Right renal pelvis (tissue), 4 donors: ENCODE results near the gene SSH3. TPM values are rescaled to one million over a fixed set of nuclear protein-coding genes. Genes with fewer than 3 reads are reported as not detected.

Experiments used
- DNase-seq, 4 donors: peaks; one replicate each; pipeline ENCODE4 v3.0.0-alpha.2; 2013; ENCODE audit warnings: low read depth in 4 of 4, low spot score in 3 of 4, missing footprints in 1 of 4
- polyA plus RNA-seq, 4 donors: library from polyadenylated mRNA; unstranded; fragments of 120-200 nt; gene quantifications; one replicate each; pipeline ENCODE4 v1.2.1, GENCODE V29; 2013; ENCODE audit not compliant: insufficient read length in 4 of 4

SSH3 gene
- polyA plus RNA-seq, 4 donors, result 24.3 to 32.3 (median 24.6) TPM

DNA sequence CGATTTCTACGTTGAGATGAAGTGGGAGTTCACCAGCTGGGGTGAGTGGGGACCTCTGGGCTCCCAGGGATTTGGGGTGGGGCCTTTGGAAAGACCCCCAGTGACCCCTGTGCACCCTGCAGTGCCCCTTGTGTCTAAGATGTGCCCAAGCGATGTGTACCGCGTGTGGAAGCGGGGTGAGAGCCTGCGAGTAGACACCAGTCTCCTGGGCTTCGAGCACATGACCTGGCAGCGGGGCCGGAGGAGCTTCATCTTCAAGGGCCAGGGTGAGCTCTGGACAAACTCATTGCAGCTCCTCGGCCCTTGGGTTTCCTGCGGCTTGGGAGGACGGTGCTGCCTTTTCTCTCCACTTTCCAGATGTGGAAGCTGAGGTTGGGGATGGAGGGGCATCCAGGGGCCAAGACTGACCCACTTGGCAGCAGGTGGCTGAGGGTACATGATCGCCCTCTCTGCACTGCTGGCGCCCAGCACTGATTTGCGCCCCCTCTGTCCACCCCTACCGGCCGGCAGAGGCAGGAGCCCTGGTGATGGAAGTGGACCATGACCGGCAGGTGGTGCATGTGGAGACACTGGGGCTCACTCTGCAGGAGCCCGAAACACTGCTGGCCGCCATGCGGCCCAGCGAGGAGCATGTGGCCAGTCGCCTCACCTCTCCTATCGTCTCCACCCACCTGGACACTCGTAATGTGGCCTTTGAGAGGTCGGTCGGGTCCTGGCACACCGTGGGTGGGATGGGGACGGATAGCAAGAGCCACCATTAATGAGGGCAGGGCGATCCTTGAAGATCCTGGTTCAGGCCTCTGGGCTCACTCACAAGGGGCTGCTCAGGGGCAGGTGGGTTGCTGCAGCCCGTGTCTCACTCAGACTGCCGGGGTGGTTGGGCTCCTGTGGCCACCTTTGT lies 11.6 kb upstream of the SSH3 start:
- DNase-seq, result no peak

DNA sequence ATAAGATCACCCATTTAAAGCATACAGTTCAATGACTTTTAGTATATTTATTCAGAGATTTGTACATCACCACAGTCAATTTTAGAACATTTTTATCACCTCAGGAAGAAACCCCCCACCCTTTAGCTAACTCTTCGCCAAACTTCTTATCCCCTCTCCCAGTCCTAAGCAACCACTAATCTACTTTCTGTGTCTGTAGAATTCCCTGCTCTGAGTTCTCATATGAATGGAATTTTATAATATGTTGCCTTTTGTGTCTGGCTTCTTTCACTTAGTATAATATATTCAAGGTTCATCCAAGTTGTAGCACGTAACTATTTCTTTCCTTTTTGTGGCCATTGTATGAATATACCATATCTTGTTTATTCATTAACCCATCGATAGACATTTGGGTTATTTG lies 10.7 kb upstream of the SSH3 start:
- DNase-seq, result no peak

GRCh38 chr11:67293090-67293489 lies 10.2 kb upstream of the SSH3 start:
- no peak for DNase-seq

DNA sequence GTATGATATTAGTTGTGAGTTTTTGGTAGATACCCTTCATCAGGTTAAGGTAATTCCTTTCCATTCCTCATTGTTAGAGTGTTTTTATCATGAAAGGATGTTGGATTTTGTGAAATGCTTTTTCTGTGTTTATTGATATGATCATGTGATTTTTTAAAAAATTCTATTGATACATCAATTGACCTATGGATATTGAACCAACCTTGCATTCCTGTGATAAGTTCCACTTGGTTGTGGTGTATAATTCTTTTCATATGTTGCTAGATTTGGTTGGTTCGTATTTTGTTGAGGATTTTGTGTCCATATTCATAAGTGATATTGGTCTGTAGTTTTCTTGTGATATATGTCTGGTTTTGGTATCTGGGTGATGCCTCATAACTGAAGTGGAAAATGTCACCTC lies 7.5 kb upstream of the SSH3 start:
- DNase-seq, result no peak

DNA sequence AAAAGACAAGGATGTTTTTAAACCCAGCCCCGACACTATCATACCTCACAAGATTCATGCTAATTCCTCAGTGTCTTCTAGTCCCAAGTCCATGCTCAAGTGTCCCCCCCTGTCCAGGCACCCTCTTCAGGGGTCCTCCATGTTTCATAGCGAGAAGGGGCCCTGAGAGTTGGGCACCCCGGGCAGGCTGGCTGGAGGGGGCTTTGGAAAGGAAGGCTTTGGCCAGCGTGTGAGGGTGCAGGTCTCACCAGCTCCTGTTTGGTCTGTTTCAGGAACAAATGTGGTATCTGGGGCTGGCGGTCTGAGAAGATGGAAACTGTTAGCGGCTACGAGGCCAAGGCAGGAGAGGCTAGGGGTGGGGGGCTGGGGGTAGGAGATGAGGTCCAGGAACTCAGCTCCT lies 4.5 kb upstream of the SSH3 start:
- DNase-seq, result no peak

- no peak for DNase-seq
Observed at GRCh38 chr11:67299471-67300191, 3.7 kb upstream of the SSH3 start.

DNA sequence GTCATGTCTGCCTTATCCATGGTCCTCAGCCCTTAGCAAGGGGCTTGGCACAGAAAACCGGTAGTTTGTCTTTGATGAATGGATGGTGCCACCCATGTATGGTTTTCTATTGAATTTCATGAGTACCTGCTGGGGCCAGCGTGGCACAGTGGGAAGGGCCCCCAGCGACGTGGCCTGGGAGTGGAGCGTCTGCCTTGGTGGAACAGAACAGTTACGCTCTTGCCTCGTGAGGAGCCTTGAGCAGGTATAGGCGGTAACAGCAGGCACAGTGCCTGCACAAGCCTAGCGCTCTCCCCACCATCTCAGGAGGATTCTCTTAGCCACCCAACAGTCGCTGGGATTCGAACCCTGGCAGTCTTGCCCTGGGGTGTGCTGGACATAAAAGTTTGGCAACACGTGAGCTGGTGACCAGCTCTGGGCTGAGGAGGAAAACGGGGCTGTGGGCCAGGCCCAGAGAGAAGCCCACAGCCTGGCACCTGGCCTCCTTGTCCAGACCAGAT lies 3.0 kb upstream of the SSH3 start:
- DNase-seq, result no peak

- DNase-seq, result no peak
Observed at GRCh38 chr11:67300756-67301312, 2.5 kb upstream of the SSH3 start.

DNA sequence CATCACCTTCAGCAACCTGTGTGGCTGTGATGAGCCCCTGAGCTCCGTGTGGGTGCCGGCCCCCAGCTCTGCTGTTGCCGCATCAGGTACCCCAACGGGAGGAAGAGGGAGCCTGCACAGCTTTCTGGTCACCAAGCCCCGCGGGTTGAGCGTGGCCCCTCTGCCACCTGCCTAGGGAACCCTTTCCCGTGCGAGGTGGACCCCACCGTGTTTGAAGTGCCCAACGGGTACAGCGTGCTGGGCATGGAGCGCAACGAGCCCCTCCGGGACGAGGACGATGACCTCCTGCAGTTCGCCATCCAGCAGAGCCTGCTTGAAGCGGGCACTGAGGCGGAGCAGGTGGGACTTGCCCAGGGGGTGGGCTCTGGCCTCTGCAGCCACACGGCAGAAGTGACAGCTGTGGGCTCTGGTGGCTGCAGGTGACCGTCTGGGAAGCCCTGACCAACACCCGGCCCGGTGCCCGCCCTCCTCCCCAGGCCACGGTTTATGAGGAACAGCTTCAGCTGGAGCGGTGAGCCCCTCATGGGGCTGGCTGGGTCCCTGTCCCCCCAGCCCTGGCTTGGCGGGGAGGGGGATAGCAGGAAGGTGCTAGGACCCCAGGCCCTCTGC lies 1.9 kb upstream of the SSH3 start:
- no peak for DNase-seq

DNA sequence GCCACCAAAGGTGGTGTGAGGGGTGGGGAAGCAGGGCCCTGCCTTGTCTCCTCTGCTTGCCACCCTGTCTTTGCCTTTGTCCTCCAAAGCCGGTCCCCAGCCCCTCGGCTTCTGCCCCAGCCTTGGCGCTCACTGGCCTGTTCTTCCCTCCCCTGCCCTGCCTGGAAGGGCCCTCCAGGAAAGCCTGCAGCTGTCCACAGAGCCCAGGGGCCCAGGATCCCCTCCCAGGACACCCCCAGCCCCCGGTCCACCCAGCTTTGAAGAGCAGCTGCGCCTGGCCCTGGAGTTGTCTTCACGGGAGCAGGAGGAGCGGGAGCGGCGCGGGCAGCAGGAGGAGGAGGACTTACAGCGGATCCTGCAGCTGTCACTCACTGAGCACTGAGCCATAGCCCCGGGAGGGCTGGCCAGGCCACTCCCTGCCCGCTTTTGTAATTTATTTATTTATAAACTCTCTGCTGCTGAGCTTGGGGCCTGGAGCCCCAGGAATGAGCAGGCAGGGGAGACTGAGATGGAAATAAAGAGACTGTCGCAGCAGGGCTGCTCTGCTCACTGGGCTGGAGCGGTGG lies 1.3 kb upstream of the SSH3 start:
- no peak for DNase-seq

DNA sequence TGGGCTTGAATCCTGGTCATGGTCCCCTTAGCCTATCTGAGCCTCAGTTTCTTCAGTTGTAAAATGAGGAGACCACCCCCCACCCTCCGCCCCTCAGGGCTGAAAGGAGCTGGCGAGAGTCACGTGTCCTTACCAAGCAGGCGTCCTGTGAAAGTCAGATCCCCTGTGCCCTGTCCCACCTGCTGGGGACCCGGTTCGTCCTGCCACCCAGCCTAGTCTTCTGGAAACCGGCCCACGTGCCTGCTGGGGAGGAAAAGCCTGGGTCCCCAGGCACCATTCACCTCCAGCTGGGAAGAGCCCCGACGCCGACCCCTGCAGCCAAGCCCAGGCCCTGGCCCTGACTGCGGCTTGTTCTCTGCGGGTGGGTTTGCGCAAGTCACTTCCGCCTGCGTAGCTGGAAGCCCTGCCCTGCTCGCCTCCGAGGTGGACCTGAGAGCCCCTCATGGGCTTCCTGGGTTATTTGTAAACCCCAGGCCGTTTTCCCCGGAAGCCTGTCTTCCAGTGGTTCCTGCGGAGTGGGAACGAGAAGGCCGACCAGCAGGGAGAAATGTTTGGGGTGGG lies 679 bp upstream of the SSH3 start:
- DNase-seq, result no peak

- no peak for DNase-seq
Observed at GRCh38 chr11:67303835-67304411, 593 bp downstream of the SSH3 start.

DNA sequence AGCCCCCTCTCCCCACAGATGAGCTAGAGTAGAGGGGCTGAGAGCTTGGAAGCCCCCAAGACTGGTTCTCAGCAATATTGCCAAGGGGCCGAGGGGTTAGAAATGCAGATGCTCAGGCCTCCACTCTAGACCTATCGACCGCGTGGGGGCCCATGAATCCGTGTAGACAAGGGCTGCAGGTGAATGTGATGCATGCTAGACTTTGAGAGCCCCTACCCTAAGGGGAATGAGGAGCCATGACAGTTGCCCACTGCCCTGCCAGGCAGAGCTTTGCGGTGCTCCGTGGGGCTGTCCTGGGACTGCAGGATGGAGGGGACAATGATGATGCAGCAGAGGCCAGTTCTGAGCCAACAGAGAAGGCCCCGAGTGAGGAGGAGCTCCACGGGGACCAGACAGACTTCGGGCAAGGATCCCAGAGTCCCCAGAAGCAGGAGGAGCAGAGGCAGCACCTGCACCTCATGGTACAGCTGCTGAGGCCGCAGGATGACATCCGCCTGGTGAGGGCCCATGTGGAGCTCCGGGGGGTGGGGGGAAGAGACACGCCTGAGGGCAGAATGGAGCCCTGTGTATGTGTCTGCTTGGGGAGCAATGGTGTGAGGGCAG lies 1.3 kb downstream of the SSH3 start:
- no peak for DNase-seq

DNA sequence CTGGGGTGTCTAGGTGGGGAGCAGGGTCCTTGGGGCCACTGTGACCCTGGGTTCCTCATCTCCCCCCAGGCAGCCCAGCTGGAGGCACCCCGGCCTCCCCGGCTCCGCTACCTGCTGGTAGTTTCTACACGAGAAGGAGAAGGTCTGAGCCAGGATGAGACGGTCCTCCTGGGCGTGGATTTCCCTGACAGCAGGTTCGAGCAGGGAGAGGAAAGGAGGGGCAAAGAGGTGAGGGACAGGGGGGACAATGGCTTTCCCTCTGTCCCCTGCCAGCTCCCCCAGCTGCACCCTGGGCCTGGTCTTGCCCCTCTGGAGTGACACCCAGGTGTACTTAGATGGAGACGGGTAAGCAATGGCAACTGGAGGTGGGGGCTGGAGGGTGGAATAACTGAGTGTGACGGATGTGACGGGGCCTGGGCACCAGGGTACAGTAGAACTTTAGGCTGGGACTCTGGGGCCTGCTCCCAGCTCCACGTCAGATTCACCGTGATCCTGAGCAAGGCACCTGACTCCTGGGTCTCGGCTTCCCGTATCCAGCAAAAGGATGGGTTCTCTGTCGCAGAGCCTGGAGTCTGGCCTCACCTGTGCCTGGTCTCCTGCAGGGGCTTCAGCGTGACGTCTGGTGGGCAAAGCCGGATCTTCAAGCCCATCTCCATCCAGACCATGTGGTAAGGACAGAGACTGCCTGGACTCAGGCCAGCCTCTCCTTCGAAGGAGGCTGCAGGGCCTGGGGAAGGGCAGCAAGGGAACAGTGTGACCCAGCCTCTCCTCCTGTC lies 3.6 kb downstream of the SSH3 start:
- no peak for DNase-seq

DNA sequence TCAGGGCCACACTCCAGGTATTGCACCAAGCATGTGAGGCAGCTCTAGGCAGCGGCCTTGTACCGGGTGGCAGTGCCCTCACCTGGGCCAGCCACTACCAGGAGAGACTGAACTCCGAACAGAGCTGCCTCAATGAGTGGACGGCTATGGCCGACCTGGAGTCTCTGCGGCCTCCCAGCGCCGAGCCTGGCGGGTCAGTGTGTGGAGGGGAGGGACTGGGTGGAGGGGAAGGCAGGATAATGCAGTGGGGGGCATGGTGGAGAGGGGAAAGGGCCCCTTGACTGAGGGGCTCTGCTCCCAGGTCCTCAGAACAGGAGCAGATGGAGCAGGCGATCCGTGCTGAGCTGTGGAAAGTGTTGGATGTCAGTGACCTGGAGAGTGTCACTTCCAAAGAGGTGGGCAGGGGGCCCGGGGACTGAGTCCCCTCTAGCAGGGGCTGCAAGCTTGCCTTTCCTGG lies 4.2 kb downstream of the SSH3 start:
- no peak for DNase-seq

- DNase-seq, result no peak
Observed at GRCh38 chr11:67308031-67308866, 4.9 kb downstream of the SSH3 start.

DNA sequence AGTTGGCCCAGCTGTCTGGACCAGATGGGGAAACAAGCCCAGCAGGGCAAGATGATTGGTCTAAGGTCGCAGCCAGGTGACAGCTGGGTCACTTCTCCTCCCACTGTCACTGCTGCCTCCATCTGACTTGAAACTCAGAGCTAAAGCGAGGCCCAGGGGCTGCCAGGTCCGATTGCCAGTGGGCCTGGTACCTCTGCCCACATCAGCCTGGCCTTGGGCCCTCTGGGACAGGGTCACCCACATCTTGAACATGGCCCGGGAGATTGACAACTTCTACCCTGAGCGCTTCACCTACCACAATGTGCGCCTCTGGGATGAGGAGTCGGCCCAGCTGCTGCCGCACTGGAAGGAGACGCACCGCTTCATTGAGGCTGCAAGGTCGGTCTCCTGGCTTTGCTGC lies 5.8 kb downstream of the SSH3 start:
- DNase-seq, result no peak

- no peak for DNase-seq
Observed at GRCh38 chr11:67309661-67310061, 6.3 kb downstream of the SSH3 start.
